GM03348 (cell line): ENCODE measurements around the gene ARHGAP24.
"Not testable (repeated sequence)": the region's sequence is repeated elsewhere in the genome, so short reads cannot be mapped to it uniquely, and the experiment has no call there.

ENCODE experiments used
- DNase-seq: peaks from one replicate; pipeline ENCODE4 v3.0.0; 2012; ENCODE audit warnings: low spot score

ARHGAP24 gene

DNA sequence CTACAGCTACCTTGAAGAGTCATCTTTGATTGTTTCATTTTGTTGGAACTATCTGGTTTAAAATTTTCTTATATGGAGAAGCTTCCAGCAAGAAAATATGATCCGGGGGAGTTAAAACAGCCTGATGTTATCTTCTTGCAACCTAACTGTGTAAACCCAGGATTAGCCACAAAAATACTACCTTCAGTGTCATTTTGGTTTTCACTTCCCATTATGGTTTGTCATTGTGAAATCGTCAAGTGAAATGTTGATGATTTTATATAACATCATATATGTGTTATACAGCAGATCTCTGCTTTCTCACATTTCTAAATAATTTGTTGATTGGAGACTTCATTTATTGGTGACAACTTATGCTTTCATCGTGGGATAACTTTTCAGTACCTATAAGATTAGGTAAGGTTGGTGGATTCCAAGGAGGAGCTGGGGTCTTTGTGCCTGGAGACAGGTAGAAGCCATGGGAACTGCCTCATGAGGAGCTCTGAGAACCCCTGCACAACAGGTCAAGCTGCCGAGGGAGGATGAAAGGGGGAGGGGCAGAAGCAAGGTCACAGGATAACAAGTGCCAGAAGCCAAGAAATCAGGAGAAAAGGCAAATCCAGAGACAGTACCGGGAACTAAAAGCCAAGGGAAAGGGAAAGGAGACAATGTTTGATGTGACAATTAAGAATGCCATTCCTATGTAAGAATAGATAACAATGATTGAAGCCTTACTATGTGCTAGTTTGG lies 7.2 kb downstream of the ARHGAP24 start:
- no peak for DNase-seq

DNA sequence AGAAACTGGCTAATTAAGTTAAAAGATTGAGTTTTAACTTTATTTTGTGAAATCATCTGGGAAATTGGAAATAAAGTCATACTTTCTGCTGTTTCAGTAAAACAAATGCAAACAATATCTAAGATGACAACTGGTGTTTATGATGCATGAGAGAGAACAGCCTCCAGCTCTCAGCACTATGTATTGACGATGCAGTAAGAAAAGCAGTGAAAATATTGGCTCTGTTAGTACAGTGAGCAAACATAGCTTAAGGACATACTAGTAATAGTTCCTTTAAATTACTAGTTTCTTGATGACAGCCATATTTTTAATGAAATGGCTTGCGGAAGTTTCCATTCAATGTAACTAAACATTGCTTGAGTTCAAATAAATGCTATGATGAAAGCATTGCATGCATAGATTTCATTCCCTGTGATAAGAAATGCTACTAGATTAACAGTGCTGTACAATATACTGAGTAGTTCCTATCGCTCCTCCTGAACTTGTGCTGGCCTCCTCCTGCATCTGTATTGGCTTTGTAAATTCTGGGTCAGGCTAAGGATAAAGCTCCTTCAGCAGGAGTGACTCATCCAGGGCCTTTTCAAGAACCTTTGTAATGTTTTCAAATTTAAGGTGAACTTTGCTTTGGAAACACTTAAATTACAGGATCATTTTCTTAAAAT lies 11.6 kb downstream of the ARHGAP24 start:
- no peak for DNase-seq

DNA sequence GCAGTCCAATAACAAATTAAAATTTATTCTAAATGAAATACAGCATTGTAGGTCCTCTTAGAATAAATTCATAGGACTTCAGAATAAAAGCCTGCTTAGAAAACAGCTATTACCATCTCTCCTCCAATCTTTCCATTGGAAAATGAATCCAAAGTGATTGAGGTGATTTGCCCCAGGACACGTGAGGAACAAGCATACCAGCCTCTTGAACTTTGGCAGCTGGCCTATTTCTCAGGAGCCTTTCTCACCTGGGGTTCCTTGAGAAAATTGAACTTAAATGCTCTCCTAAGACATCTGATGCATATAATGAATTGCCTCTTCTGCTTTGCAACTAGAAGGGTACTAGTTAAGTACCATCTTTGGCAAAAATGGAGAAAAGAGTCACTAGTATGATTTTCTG lies 13.5 kb downstream of the ARHGAP24 start:
- DNase-seq, result no peak

DNA sequence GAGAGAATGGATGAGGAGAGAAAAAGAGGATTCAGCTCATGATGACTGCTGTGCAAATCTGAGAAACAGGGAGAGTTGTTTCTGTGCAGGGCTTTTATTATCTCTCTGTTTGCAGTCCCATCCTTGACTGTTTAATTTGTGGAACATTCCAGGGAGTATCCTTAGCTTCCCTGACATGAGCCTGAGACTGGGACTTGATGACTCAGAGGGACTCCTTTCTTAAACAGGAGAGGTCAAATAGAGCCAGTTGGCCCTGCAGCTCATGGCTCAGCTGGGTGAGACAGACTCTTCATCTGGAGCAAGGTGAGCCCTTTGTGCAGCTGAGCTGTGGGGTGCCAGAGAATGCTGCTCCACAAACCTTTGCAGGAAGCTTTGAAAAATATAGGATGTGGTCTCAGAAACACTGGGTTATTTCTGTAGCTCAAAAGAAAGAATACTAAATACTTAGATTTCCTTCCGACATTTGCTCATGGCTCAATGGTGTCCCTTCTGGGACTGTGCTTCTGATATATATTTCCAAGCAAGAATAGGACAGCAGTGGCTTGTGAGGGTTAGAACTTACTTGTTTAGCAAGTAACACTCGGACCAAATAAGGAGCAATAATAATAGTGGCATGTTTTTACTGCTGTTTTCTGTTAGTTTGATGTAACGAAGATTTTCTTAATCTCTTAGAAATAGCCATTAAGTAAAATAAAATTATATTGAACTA lies 14.5 kb downstream of the ARHGAP24 start:
- DNase-seq, result peak; percentile 28

DNA sequence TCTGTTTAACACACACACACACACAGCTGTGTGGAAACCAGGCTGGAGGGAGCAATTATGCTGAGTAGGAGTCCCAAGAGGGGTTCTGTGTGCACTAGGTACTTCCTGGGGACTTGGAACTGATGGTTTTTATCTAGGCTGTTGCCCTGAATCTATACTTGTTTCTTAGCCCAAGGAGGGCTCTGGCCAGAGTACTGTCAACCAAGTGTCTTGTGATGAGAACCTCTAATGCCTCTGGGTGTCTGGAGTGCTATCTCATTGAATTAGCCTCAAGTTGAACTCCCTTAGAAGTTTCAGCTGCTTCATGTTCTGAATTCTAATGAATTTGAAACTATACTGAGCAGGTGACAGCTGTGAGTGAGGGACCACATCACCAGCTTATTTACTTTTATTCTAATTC lies 16.6 kb downstream of the ARHGAP24 start:
- DNase-seq, result no peak

DNA sequence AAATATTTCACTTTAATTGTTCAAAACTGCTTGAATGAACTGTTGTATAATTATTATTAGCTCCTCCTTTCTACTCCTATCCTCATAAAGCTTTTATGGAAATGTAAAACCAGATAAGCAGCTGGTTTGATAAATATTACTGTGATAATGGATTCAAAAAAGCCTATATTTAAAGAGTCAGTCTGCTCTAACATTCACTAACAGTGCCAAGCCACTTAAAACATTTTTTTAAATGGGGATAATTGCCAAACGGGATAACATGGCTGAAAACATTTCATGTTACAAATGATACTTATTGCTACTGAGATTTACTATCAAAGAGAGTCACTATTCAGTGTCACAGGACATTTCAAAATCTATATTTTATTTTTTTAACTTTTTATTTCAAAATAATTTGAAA lies 17.4 kb downstream of the ARHGAP24 start:
- DNase-seq, result no peak

DNA sequence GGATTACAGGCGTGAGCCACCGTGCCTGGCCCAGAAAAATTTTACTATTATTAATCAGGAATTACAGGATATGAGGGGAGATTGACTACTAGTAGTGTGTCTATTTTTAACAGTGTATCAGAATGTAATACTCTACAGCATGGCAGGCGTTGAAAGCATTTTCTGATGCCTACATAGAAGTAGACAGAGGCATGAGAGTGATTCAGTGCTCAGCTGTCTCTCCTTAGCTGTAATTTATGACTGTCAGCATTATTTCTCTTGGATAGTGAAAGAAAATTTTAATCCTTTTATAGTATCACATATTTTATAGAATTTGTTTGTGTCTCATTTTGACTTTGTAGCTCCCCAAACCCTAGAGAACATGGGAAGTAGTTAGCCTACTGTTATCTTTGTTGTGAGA lies 20.7 kb downstream of the ARHGAP24 start:
- DNase-seq, result no peak

DNA sequence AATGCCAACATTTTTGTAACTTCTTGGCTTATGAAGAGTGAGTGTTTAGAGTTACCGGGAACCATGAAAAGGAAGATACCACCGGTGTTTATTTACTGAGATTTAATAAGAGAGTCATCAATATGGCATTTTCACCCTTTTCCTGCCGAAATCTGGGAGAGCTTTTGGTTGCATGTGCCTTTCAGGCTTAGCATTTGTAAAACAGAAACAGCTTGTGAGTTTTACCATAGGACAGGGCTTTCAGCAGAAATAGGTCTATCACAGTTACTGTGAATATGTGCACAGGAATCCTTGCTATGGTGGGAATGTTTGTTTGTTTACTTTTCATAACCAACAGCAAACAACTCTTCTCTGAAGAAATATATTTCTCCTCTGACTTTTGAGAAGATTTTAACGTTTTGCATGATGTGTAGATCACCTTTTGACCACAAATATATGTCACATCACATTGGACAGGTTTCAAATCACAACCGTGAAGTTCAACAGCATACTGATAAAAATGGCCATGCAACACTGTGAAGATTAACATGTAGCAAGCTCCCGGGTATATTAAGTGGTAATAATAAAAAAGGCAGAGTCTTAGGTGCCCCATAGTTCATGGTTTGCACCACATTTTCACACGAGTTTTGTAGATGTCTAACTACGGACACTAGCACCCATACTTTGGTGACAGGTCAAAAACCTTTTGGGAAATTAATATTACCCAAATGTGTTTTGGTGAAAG lies 21.3 kb downstream of the ARHGAP24 start:
- no peak for DNase-seq

DNA sequence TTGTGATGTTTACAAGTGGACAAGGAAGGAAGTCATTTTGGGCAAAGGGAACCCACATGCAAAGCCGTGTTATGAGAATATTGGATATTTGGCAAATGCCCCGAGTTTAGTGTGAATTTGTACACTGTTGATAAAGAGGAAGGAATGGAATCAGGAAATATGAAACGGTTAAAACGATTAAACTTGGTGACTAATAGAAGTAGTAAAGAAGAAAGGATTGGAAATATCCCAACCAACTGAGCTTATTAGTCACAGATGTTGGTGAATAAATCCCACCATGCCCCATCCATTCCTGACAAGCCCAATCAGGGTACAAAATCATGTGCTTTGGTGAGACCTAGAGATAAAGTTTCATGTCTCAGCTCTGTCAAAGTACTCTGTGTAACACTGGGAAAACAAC lies 22.0 kb downstream of the ARHGAP24 start:
- DNase-seq, result peak; percentile 53

DNA sequence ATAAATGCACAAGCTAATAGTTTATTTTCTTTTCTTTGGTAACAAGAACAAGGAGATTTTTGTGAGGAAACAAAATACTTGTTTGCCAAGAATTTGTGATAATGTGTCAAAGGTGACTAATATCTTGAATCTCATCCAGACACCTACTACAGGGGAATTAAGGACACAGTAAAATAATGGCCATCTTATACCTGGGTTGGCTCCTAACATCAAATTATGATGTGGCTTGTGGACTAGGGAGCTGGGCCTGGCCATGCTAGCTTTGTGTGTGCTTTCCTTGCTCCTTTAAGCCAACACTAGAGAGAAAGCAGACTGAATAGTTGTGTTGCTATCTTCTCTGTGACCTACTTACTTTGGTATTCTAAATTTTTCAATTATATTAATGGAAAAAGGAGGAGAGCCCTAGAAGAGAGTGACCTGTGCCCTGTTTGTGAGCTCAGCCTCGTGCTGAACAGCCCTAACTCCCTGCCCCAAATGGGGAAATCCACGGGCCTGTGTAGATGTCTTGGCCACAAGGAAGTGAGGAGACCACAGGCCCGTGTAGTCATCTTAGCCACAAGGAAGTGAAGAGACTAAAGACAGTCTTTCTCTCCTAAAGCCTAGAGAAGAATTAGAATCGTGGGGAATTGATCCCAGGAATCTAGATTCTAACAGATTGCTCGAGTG lies 23.3 kb downstream of the ARHGAP24 start:
- DNase-seq, result peak; percentile 47

DNA sequence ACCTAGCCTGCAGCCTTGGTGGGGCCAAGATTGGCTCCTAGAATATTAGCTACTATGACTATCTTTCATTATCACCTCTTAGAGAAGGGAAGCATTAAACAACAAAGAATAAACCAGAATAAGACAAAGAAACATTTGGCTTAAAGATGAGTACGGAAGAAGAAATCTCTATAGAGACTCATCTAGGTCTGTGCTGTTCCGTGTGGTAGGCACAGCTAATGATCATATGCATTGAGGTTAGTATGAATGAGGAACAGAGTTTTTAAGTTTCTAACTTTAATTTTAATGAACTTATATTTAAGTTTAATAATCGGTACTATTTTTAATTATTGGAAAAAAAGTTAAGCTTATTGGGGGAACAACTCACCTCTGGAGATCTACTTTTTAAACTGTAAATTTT lies 24.6 kb downstream of the ARHGAP24 start:
- no peak for DNase-seq

DNA sequence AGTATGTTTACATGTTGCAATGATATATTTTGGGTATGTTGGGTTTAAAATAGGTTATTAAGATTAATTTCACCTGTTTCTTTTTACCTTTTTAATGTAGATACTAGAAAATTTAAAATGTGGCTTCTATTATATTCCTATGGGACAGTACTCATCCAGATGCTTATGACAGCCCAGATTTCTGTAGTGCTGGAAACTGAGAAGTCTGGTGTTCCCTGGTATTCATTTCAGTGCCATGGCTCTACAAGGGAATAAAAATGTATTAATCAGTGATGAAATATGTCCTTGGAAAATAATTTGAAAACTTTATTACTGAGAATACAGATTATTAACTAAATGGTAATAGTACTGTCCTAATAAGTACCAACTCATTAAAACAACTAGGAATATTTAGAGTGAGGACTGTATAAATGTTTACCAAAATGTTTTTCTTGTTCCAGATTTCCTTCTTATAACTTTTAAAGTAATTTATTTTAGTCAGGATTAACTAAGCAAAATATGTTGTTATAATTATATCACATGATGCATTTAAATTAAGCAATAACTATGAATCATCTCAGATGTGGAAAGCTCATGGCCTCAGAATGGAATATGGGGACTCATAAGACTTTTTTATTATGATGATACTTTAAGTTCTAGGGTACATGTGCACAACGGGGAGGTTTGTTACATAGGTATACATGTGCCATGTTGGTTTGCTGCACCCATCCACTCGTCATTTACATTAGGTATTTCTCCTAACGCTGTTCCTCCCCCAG lies 25.3 kb downstream of the ARHGAP24 start:
- DNase-seq, result no peak

DNA sequence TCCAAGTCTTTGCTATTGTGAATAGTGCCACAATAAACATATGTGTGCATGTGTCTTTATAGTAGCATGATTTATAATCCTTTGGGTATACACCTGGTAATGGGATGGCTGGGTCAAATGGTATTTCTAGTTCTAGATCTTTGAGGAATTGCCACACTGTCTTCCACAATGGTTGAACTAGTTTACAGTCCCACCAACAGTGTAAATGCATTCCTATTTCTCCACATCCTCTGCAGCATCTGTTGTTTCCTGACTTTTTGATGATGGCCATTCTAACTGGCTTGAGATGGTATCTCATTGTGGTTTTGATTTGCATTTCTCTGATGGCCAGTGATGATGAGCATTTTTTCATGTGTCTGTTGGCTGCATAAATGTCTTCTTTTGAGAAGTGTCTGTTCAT lies 26.2 kb downstream of the ARHGAP24 start:
- not testable (repeated sequence) for DNase-seq

DNA sequence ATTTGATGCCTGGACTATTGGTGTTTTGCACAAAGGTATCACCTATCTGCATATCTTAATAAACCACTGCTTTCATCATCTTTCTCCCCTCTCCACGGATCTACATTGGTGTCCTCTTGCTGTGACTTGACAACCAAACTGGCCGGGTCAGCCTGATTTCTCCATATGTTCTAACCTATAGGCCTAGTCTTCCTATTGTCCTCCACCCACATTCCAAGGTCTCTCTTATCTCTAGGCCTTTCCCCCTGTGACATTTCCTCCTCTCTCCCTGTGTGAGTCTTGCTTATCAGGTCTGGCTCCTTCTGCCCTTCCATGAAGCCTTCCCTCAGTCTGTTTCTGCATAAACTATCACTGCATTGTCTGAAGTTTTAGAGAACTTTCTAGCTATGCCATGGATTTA lies 33.7 kb downstream of the ARHGAP24 start:
- DNase-seq, result no peak

DNA sequence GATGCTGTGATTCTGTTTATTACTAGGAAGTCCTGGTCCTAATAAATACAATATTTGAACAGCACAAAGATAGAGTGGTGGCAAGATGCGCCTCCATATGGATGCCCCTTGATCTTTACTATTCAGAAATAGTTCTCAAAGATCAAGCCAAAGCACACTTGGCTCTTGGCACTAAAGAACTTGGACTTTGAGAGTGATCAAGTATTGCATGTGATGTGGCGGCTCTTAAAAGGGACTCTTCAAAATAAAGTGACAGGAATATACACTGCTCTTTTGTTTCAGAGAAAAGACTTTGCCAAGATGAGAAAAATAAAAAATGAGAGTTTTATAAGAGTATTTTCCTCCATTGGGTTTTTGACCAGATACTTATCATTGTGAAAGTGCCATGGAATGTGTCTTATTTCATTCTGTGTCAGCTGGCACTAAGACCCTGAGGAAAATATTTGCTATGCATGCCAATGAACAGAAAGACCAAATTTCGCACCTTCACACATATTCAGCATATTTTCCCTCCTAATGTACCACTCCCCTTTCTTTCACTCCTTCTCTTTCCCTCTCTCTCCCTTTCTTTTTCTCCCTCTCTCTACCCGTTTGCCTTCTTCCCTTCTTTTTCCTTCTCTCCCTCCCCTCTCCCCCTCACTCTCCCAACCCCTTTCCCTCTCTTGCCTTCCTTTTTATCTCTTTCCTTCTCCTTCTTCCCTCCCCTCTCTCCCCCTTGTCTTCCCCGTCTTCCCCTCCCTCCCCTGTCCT lies 35.1 kb downstream of the ARHGAP24 start:
- no peak for DNase-seq

DNA sequence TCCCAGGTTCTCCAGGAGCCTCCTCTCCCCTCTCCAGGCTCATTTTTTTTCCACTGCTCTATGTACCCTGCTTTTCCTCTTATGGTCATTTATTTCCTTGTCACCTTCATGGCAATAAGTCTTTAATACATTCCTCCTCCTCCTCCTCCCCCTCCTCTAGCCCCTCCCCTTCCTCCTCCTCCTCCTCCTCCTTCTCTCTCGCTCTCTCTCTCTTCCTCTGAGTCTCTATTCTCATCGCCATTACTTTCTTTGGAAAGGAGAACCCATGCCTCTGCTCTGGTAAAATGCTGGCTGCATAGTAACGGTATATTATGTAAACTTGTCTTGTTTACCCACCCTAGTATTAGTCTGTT lies 35.7 kb downstream of the ARHGAP24 start:
- no peak for DNase-seq

DNA sequence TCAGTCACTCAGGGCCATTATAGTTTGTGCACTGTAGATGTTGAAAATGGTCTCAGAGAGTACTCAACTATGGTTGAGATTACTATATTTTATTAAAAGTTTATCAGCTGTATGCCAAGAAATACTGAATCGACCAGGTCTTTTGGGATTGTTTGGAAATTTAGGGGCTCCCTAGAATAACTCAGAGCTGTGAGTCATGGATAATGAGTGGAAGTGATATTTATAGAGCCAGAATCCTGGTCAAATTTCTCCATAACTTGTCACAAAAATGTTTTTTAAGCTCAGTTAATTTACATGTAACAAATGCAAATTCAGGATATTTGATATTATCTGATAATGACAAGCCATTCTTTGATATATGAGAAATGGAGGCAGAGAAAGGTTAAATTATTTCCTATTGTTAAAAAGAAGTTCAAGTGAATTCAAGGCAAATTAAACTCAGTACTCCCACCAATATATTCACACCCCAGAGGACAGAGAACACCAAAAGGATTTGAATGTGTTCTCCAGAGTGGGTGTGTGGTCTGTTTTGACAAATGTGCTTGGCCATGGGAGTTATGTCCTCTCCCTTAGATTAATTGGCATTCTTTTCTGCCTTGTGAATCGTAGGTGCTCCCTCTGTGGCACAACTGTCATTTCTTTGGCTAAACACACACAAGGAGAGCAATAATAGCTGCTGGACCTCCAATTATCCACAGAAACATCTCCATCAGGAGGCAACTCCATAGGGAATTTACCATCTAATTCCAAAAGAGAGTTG lies 37.7 kb downstream of the ARHGAP24 start:
- DNase-seq, result no peak

DNA sequence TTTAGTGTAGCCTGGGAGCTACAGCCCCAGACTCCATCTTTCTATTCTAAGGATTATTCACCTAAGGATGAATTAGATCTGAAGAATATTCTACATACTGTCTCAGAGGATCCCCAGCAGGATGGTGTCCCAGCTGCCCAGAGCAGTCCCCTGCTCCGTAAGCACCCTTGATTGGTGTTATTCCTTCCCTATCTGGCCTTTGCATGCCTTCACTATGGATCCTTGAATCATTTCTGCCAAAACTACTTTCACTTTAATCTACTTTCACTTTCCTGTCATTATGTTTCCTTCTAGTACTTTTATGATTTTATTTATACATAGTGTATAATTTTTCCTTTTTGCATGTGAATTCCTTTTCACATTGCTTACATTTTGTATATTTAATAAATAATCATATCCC lies 39.2 kb downstream of the ARHGAP24 start:
- DNase-seq, result no peak

DNA sequence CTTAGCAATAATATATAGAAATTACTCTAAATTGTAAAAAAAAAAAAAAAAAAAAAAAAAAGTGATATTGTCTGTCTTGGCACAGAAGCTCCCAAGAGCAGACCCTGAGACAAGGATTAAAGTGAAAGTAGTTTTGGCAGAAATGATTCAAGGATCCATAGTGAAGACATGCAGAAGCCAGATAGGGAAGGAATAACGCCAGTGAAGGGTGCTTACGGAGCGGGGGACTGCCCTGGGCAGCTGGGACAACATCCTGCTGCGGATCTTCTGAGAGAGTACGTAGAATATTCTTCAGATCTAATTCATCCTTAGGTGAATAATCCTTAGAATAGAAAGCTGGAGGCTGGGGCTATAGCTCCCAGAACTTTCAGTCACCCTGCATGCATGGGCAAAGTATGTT lies 39.8 kb downstream of the ARHGAP24 start:
- no peak for DNase-seq

DNA sequence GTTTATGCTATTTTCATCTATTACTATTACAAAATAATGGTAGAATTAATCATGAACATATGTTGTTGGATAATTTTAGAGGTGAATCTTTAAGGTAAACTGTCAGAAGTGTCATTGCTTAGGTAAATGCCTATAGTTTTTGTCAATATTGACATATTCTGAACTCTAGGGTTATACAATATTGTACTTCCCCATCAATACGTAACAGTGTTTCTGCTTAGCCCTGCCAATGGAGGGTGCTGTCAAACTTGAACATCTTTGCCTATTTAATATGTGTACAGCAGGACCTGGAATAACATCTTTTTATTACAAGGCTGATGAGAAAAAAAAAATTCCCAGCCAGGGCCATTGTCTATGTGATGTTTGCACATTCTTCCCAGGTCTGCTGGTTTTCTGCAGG lies 40.8 kb downstream of the ARHGAP24 start:
- DNase-seq, result no peak
